Left kidney (tissue), 2 donors: Measurements from ENCODE around the gene AGK. TPM values are rescaled to one million over a fixed set of nuclear protein-coding genes. Genes with fewer than 3 reads are reported as not detected.

Experiments used
- DNase-seq: peaks from one replicate; pipeline ENCODE4 v3.0.0-alpha.2; 2013
- polyA plus RNA-seq: library from polyadenylated mRNA; unstranded; fragments of 120-200 nt; gene quantifications from one replicate; pipeline ENCODE4 v1.2.1, GENCODE V29; 2013; ENCODE audit not compliant: insufficient read length

Gene AGK
- polyA plus RNA-seq, 1 donor, result 45.8 TPM

DNA sequence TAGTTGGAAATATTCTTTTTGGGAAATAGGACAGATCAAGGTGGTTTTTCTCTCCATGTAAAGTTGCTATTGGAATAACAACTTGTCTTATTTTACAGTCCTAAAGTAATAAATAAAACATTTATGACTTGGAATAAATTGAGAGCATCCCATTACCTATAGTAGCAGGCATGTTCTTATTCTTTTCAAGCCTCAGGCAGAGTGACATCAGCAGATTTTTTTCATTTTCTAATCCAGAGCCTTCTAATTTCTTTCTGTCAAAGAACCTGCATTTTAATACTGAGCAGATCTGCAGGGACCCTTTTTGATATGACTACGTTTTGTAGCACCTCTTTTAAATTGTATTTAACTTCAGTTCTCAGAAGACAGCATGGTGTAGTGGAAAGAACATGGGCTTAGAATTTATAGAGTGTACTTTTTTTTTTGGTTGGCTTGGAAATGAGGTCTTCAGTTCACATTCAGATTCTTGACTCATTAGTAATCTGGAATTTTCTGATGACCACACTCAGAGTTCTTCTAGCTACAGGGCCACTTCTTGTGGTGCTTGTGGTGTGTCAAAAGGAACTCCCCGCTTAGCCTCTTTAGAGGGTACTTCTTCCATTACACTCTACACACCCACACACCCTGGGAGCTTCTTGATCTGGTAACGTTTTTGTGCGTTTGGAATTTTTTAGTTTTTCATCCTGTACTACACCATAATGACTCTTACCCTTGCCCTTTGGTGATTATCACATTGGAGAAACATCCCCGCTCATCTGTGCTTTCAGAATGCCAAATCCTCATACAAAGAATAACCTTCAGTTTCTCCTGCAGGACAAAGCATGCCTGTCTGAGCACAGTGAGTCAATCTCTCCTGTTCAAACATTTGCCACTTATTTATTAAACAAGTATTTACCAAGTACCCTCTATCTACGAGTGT lies 34.6 kb downstream of the AGK start:
- no peak for DNase-seq

DNA sequence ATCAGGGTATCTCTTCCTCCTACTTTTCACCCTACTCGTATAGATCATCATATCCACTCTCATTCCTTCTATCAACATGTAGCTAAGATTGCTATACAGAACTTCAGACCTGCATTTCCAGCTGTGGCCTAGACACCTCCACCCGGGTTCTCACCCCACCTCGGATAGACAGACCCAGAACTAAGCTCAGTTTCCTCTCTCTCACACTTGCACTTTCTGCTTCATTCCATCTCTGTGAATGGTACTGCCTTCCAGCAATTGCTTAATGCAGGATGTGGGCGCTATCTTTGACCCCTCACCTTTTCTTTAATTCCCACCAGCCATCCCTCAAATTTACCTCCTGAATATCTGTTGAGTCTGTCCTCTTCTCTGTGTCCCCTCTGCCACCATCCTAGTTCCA lies 35.7 kb downstream of the AGK start:
- DNase-seq, result no peak

GRCh38 chr7:141587304-141587703 lies 36.1 kb downstream of the AGK start:
- DNase-seq, result no peak

- DNase-seq, result no peak
Observed at GRCh38 chr7:141588912-141589311, 37.7 kb downstream of the AGK start.

DNA sequence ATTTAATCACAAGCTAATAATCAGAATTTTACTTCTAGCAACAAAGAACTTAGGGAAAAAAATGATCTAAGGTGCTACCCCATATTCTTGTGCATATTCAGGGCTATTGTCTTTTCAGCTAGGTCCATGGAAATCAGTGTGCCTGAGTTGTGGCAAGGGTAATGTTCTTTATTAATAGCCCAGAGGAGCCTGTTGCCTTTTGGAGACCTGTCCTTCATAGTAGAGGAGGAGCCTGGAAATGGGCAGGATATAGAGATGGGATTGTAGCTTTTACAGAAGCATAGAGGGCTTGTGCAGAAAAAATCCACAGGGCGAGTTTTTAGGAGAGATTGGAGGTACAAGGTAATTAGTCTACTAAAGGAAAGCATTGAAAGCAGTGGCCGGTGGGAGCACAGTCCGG lies 38.9 kb downstream of the AGK start:
- no peak for DNase-seq

GRCh38 chr7:141590666-141591065 lies 39.5 kb downstream of the AGK start:
- no peak for DNase-seq

GRCh38 chr7:141593134-141593533 lies 41.9 kb downstream of the AGK start:
- DNase-seq, result no peak

GRCh38 chr7:141597966-141598365 lies 46.8 kb downstream of the AGK start:
- no peak for DNase-seq

DNA sequence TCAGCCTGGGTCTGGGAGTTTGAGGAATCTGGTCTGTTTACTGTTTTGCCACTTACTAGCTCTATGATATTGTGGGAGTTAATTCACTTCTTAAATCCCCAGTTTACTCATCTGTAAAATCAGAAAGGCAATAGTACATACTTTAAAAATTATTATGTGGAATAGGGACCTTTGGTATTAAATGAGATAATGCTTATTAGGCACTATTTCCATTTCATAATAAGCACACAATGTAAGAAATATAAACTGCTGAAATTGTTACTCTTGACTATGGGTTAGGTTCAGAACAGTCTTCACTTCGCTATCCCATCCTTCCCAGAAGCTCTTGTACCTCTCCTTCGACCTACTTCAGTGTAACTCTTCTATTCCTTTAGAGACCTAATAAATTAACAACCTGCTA lies 47.2 kb downstream of the AGK start:
- no peak for DNase-seq

DNA sequence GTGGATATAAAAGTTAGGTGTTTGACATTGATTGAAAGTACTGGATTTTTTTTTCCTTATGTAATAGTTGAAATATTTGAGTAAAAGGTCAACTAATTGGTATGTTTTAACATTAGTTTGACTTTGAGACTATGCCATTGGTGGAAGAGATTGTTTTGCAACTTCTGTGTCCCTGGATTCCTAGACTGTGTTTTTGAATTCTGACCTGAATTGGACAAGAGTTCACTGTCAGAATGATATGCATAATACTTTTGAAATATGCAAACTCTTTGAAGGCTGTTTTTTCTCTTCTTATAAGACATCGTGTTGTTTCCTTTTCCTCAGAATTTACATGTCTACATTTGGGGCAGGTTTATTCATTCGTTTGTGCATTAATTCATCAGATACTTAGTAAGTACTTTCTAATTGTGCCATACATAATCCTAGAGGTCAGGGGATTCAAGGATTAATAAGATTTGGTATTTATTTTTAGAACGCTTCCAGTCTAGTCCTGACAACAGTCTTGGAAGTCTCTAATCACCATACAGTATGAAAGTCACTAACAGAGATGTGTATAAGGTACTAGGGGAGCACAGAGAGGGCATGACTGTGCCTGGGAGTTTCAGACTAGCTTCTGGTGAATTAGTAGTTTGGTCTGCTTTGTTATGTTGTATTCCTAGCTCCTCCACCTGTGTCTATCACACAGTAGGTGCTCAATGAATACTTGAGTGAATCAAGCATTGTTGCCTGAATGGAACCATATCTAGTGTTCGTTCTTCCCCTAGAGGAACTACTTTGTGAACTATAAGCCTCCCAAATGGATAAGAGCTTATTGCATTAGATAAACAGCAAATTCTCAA lies 49.2 kb downstream of the AGK start:
- no peak for DNase-seq

GRCh38 chr7:141609576-141609975 lies 58.4 kb downstream of the AGK start:
- DNase-seq, result no peak

DNA sequence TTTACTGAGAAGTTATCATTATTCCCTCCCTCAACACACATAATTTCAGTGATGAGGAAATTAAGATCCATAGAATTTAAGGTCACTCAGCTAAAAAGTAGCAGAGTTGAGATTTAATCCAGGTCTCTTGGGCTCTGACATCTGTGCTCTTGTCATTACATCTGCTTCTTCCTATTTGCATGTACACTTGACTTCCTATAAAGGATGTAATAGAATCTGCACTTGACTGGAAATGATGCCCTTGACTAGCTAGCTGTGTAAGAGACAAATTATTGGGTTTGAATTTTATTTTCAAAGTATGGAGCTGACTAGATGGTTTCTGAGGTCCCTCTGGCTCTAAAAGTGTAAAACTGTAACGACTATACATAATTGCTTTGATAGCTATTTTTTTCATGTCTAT lies 59.5 kb downstream of the AGK start:
- DNase-seq, result no peak

DNA sequence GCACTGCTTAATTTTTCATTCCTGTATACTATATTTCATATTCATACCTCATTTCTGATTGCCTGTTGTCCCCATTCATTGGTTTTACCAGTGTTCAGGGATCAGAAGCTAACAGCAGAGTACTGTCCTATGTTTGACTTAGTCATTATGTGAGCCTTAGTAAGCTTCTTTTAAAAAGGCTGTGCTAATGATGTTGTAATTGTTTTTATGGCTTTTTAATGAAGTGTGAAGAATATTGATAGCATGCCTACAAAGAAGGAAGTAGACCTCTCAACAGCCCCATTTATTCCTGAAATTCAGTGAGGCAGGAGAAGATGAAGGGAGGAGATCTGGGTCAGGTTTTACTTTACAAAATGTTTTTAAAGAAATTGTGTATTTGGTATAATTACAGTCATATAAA lies 61.7 kb downstream of the AGK start:
- DNase-seq, result no peak

GRCh38 chr7:141617280-141617679 lies 66.1 kb downstream of the AGK start:
- DNase-seq, result no peak

DNA sequence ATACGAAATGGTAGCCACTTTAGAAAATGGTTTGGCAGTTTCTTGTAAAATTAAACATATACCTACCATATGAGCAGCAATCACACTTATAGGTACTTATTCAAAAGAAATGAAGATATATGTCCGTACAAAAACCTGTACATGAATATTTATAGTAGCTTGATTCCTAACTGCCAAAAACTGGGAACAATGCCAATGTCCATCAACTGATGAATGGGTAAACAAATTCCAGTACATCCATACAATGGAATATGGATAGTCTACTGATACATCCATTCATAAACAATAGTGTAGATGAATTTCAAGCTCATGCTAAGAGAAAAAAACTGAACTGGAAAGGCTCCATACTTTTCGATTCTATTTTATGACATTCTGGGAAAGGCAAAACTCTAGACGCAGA lies 68.5 kb downstream of the AGK start:
- DNase-seq, result no peak

- no peak for DNase-seq
Observed at GRCh38 chr7:141624763-141625162, 73.6 kb downstream of the AGK start.

- no peak for DNase-seq
Observed at GRCh38 chr7:141630621-141631020, 79.4 kb downstream of the AGK start.

- DNase-seq, result no peak
Observed at GRCh38 chr7:141631525-141631924, 80.3 kb downstream of the AGK start.

DNA sequence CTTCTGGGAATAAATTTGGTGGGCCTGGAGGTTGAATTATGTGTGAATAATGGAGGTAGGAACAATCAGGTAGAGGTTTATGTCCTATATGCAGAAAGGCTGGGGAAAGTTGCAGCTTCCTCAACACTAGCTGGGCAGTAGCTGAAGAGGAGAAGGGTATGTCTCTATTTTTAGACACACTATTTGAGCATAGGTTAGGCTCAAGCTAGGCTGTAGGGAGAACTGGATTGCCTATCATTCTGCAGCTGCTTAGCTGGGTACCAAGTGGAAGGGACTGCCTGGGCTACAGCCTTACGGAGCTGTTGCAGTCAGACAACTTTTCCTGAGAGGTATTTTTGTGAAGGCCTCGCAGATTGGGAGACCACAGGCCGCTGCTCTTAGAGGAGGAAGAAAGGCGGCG lies 82.9 kb downstream of the AGK start:
- DNase-seq, result no peak

DNA sequence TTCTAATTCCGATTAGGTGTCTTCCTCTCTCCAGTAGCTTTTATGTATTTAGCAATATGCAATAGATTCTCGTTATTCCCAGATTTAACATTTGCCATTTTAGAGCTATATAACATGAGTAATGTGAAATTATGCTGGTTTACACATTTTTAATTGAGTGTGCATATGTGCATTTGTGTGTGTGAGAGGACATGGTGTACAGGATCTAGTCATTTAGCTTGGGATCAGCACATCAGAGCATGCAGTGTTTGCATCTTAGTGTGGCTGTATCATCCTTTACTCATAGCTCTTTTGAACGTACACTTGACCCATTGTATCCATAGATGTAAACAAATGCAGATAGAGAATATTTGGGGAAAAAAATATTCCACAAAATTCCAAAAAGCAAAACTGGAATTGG lies 84.8 kb downstream of the AGK start:
- no peak for DNase-seq

DNA sequence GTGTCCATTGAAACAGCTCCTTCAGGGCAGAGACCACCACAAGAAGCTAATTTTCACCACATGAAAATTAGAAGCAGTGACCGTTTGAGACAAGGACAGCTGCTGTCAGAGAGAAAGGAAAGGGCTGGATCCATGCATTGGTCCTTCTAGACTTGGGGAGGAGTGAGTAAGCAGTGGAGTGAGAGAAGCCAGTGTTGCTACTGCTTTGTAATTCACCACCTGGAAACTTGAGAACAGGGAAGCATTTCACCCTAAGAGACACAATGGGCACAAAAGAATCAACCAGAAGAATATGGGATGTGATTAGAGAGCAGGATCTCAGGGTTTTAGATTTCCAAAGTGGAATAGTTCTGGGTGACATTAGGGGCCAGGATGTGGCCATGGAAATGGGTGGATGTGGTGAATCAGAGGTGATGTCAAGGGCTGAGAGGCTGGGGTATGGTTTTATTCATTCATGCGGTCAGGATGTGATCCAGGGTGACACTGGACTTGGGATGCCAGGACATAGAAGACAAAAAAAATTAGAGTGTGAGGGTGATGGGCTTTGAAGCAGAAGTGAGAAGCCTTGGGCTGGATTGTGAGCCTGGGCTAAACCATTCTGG lies 89.1 kb downstream of the AGK start:
- no peak for DNase-seq

DNA sequence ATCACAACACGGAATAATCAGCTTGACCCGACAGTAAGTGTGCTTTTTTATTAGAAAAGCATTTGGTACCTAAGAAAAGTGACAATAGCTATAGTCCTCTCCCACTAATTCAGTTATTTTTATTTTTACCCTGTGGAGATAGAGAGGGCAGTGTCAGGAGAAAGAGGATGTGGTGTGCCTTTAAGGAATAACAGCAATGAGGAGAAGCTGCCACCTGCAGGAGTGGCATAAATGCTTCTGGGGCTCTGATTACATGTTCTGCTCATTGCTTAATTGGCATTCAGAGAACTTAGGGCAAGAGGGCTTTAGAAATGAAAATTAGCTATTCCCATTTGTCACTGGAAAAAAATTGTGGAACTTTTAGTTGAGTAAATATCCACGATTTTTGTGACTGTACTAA lies 90.7 kb downstream of the AGK start:
- DNase-seq, result no peak

GRCh38 chr7:141645188-141645587 lies 94.0 kb downstream of the AGK start:
- no peak for DNase-seq
